NCI-H2081 (cell line): ENCODE data around the gene FAM107A.

Experiments used
- DNase-seq, 2 experiments: peaks; one replicate each; lab custom pipeline; 2025; lab: John Stamatoyannopoulos, UW

The FAM107A gene

GRCh38 chr3:58518291-58518789 is 58.9 kb downstream of the FAM107A start:
- DNase-seq, result peak in 1 of 2 experiments; percentile 1

- DNase-seq, result no peak
These were observed 62.8 kb downstream of the FAM107A start for GRCh38 chr3:58514405-58514804.
